PFSK-1 (cell line): Measurements from ENCODE around the gene DIPK1B.

Experiments used
- FOXP2 ChIP-seq: optimal IDR thresholded peaks from 2 replicates; pipeline ENCODE3; 2011; ENCODE audit warnings: borderline replicate concordance, control low read depth, inconsistent platforms; ENCODE audit not compliant: insufficient read depth; ENCODE audit errors: extremely low read length, extremely low read depth
- POLR2AphosphoS5 ChIP-seq: IDR thresholded peaks from 2 replicates; pipeline ENCODE4 v1.6.1; 2012; ENCODE audit warnings: low read depth, mild to moderate bottlenecking, control low read depth, low read length, moderate library complexity
- SIN3A ChIP-seq: IDR thresholded peaks from 2 replicates; pipeline ENCODE4 v1.6.1; 2012; ENCODE audit warnings: mild to moderate bottlenecking, low read length, moderate library complexity, borderline replicate concordance; ENCODE audit not compliant: insufficient read depth
- TAF1 ChIP-seq: IDR thresholded peaks from 2 replicates; pipeline ENCODE4 v1.6.1; 2012; ENCODE audit warnings: low read length, control low read depth, borderline replicate concordance; ENCODE audit not compliant: insufficient read depth
- TF ChIP-seq, protein P1 (sequence below), 2 experiments: IDR thresholded peaks; 2 replicates each; pipeline versions ENCODE4 v1.6.1 to v1.8.0; 2011 to 2012; ENCODE audit warnings: low read depth in 2 of 2, low read length in 2 of 2, control low read depth in 1 of 2, inconsistent platforms in 1 of 2, mild to moderate bottlenecking in 1 of 2, moderate library complexity in 1 of 2; ENCODE audit not compliant: insufficient read depth in 1 of 2

The DIPK1B gene

GRCh38 chr9:136683173-136683745 is 29.1 kb upstream of the DIPK1B start:
- no peak for TF ChIP-seq FOXP2
- TF ChIP-seq, protein P1, sequence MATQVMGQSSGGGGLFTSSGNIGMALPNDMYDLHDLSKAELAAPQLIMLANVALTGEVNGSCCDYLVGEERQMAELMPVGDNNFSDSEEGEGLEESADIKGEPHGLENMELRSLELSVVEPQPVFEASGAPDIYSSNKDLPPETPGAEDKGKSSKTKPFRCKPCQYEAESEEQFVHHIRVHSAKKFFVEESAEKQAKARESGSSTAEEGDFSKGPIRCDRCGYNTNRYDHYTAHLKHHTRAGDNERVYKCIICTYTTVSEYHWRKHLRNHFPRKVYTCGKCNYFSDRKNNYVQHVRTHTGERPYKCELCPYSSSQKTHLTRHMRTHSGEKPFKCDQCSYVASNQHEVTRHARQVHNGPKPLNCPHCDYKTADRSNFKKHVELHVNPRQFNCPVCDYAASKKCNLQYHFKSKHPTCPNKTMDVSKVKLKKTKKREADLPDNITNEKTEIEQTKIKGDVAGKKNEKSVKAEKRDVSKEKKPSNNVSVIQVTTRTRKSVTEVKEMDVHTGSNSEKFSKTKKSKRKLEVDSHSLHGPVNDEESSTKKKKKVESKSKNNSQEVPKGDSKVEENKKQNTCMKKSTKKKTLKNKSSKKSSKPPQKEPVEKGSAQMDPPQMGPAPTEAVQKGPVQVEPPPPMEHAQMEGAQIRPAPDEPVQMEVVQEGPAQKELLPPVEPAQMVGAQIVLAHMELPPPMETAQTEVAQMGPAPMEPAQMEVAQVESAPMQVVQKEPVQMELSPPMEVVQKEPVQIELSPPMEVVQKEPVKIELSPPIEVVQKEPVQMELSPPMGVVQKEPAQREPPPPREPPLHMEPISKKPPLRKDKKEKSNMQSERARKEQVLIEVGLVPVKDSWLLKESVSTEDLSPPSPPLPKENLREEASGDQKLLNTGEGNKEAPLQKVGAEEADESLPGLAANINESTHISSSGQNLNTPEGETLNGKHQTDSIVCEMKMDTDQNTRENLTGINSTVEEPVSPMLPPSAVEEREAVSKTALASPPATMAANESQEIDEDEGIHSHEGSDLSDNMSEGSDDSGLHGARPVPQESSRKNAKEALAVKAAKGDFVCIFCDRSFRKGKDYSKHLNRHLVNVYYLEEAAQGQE (IDR thresholded peaks at IDR 0.05; ENCODE audit: insufficient read depth in 1 of 2, low read depth in 2 of 2, low read length in 2 of 2), result no peak
- TF ChIP-seq SIN3A, result no peak
- no peak for TF ChIP-seq POLR2AphosphoS5
- TF ChIP-seq TAF1, result no peak

DNA sequence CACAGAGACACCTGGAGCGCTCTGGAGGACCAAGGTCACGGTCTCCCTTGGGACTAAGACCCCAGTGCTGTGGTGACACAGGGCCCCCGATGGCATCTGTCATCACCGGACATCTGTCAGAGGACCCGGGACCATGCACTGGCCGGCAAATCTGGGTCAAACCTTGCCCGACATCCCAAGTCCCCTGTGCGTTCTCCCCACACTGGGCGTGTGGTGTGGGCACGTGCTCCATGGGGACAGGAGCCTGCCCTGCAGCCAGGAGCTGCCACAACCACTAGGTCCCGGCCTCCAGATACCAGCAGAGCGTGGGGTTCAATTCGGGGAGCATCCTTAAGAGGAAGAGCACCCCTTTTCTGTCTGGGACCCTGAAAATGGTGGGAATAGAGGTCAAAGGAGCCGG is 28.6 kb upstream of the DIPK1B start:
- TF ChIP-seq FOXP2, result no peak
- TF ChIP-seq, protein P1 (IDR thresholded peaks at IDR 0.05; ENCODE audit: insufficient read depth in 1 of 2, low read depth in 2 of 2, low read length in 2 of 2), result no peak
- TF ChIP-seq POLR2AphosphoS5, result no peak
- TF ChIP-seq TAF1, result no peak
- TF ChIP-seq SIN3A, result no peak

DNA sequence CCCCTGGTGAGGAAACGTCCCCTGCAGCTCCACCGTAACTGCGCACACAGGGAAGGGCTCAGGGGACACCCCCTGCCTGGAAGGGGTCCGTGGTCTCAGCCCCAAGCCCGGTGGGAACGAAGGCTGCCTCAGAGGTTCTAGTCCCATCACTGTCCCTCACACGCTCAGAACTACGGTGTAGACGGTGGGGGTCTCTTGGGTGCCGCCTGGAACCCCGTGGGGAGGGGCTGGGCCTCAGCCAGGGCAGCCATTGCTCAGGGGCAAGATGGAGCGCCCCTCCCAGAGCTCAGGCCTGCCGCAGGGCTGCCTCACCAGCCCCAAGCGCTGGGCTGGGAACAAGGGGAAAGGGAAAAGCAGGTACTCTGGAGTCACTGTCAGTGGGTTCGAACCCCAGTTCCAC is 28.0 kb upstream of the DIPK1B start:
- TF ChIP-seq SIN3A, result no peak
- TF ChIP-seq POLR2AphosphoS5, result no peak
- TF ChIP-seq TAF1, result no peak
- TF ChIP-seq, protein P1 (IDR thresholded peaks at IDR 0.05; ENCODE audit: insufficient read depth in 1 of 2, low read depth in 2 of 2, low read length in 2 of 2), result no peak
- TF ChIP-seq FOXP2, result no peak

DNA sequence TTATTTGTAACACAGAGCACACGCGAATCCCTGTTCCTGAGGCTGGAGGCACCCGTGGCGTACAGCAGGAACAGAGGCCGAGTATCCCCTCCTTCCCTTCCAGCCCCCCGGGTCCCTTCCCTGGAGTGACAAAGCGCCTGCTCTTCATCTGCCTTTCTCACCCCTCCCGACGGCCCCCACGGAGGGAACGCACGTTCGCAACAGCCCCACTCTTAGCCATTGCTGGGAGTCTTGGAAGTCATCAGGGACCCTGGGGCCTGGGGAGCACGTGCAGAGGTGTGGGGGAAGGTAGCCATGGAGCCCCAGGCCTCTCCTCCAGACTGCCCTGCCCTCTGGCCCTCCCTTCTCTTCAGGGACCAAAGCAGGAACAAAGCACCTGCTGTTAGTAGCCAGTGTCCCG is 27.6 kb upstream of the DIPK1B start:
- TF ChIP-seq, protein P1 (IDR thresholded peaks at IDR 0.05; ENCODE audit: insufficient read depth in 1 of 2, low read depth in 2 of 2, low read length in 2 of 2), result no peak
- TF ChIP-seq SIN3A (no peak), FOXP2 (no peak), POLR2AphosphoS5 (no peak), TAF1 (no peak)

DNA sequence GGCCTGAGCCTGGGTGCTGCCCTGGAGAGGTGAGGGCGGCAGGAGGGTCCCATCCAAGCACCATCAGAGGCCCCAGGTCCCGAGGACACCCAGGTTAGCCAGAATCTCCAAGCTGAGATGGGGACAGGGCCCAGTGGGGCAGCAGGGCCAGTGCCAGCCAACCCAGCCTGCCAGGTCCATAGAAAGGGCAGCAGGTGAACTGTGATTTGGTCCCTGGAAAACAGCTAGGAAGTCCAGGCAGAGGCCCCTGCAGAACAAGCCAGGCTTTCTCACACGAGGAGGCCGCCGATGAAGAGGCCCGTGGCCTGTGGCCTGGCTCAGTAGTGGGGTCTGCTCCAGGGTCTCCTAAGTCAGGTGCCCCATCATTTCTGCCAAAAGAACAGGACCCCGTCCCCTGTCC is 27.2 kb upstream of the DIPK1B start:
- TF ChIP-seq, protein P1 (IDR thresholded peaks at IDR 0.05; ENCODE audit: insufficient read depth in 1 of 2, low read depth in 2 of 2, low read length in 2 of 2), result no peak
- no peak for TF ChIP-seq FOXP2
- no peak for TF ChIP-seq SIN3A
- TF ChIP-seq TAF1, result no peak
